H9 (cell line): ENCODE measurements around the gene ACACB. TPM values are rescaled to one million over a fixed set of nuclear protein-coding genes. Genes with fewer than 3 reads are reported as not detected.

ENCODE experiments used
- DNase-seq: peaks from one replicate; pipeline ENCODE4 v3.0.0-alpha.2; 2017
- H2AFZ ChIP-seq: one replicate; pipeline ENCODE4 v1.6.1; 2013; ENCODE audit warnings: mild to moderate bottlenecking, low read length, control low read depth, moderate library complexity
- H2AK5ac ChIP-seq: 2 replicates; pipeline ENCODE4 v1.6.1; 2013; ENCODE audit warnings: low read length, control low read depth, mixed read lengths; ENCODE audit not compliant: insufficient read length
- H2BK120ac ChIP-seq: one replicate; pipeline ENCODE4 v1.6.1; 2013; ENCODE audit warnings: low read depth, mild to moderate bottlenecking, low read length, control low read depth, inconsistent platforms; ENCODE audit not compliant: poor library complexity, severe bottlenecking
- H2BK12ac ChIP-seq: 2 replicates; pipeline ENCODE4 v1.6.1; 2013; ENCODE audit warnings: low read length, control low read depth, mixed read lengths, low read depth; ENCODE audit not compliant: insufficient read length
- H2BK15ac ChIP-seq: 2 replicates; pipeline ENCODE4 v1.6.1; 2013; ENCODE audit warnings: low read depth, low read length, control low read depth
- H2BK20ac ChIP-seq: one replicate; pipeline ENCODE4 v1.6.1; 2013; ENCODE audit warnings: low read depth, mild to moderate bottlenecking, low read length, control low read depth, inconsistent platforms; ENCODE audit not compliant: poor library complexity, severe bottlenecking
- H2BK5ac ChIP-seq: 2 replicates; pipeline ENCODE4 v1.6.1; 2013; ENCODE audit warnings: low read length, control low read depth, mixed read lengths; ENCODE audit not compliant: insufficient read length
- H3K14ac ChIP-seq: 2 replicates; pipeline ENCODE4 v1.6.1; 2013; ENCODE audit warnings: low read length, control low read depth; ENCODE audit not compliant: insufficient read depth
- H3K18ac ChIP-seq: 2 replicates; pipeline ENCODE4 v1.6.1; 2013; ENCODE audit warnings: low read depth, mild to moderate bottlenecking, mixed read lengths, low read length, control low read depth; ENCODE audit not compliant: insufficient read length
- H3K23ac ChIP-seq: 2 replicates; pipeline ENCODE4 v1.6.1; 2013; ENCODE audit warnings: low read length, control low read depth, mixed read lengths, low read depth; ENCODE audit not compliant: insufficient read length
- H3K23me2 ChIP-seq: 2 replicates; pipeline ENCODE4 v1.6.1; 2013; ENCODE audit warnings: low read depth, mild to moderate bottlenecking, mixed read lengths, low read length, control low read depth; ENCODE audit not compliant: insufficient read length, poor library complexity, severe bottlenecking
- H3K27ac ChIP-seq: 2 replicates; pipeline ENCODE4 v1.5.1; 2013; ENCODE audit warnings: low read length, control low read depth, mixed read lengths, low read depth; ENCODE audit not compliant: insufficient read length
- H3K27me3 ChIP-seq: 2 replicates; pipeline ENCODE4 v1.6.1; 2013; ENCODE audit warnings: low read length, control low read depth, inconsistent platforms; ENCODE audit not compliant: insufficient read depth
- H3K4ac ChIP-seq: 2 replicates; pipeline ENCODE4 v1.6.1; 2013; ENCODE audit warnings: low read depth, mild to moderate bottlenecking, control low read depth, inconsistent platforms, low read length, moderate library complexity
- H3K4me1 ChIP-seq: 2 replicates; pipeline ENCODE4 v1.6.1; 2013; ENCODE audit warnings: low read length, control low read depth, inconsistent platforms; ENCODE audit not compliant: insufficient read depth
- H3K4me2 ChIP-seq: 2 replicates; pipeline ENCODE4 v1.6.1; 2013; ENCODE audit warnings: low read length, control low read depth, mixed read lengths; ENCODE audit not compliant: insufficient read length, insufficient read depth
- H3K56ac ChIP-seq: 2 replicates; pipeline ENCODE4 v1.6.1; 2013; ENCODE audit warnings: low read depth, mild to moderate bottlenecking, mixed read lengths, low read length, control low read depth; ENCODE audit not compliant: insufficient read length
- H3K79me1 ChIP-seq: 2 replicates; pipeline ENCODE4 v1.6.1; 2013; ENCODE audit warnings: low read depth, mild to moderate bottlenecking, moderate library complexity, low read length, control low read depth, inconsistent platforms; ENCODE audit not compliant: insufficient read depth, poor library complexity, severe bottlenecking
- H3K79me2 ChIP-seq: 2 replicates; pipeline ENCODE4 v1.6.1; 2013; ENCODE audit warnings: low read length, control low read depth, inconsistent platforms; ENCODE audit not compliant: insufficient read depth
- H3K9ac ChIP-seq: 2 replicates; pipeline ENCODE4 v1.6.1; 2013; ENCODE audit warnings: low read length, control low read depth, mixed read lengths; ENCODE audit not compliant: insufficient read length; ENCODE audit errors: extremely low read depth
- H3K9me3 ChIP-seq: one replicate; pipeline ENCODE4 v1.6.1; 2013; ENCODE audit warnings: low read depth, low read length, inconsistent platforms; ENCODE audit not compliant: control insufficient read depth
- H3T11ph ChIP-seq: one replicate; pipeline ENCODE4 v1.6.1; 2013; ENCODE audit warnings: mild to moderate bottlenecking, low read length, control low read depth, inconsistent platforms
- H4K20me1 ChIP-seq: one replicate; pipeline ENCODE4 v1.6.1; 2013; ENCODE audit not compliant: control insufficient read depth, insufficient read length, insufficient read depth
- H4K5ac ChIP-seq: 2 replicates; pipeline ENCODE4 v1.6.1; 2013; ENCODE audit warnings: low read depth, mild to moderate bottlenecking, mixed read lengths, low read length, control low read depth; ENCODE audit not compliant: insufficient read length
- H4K8ac ChIP-seq: replicated peaks from 2 replicates; pipeline ENCODE4 v1.6.1; 2013; ENCODE audit warnings: low read length, control low read depth, mixed read lengths, low read depth; ENCODE audit not compliant: insufficient read length
- H4K91ac ChIP-seq: 2 replicates; pipeline ENCODE4 v1.6.1; 2013; ENCODE audit warnings: low read depth, mild to moderate bottlenecking, moderate library complexity, mixed read lengths, low read length, control low read depth; ENCODE audit not compliant: insufficient read length
- H3K27ac Mint-ChIP-seq, 3 experiments: 2 replicates in 2 of 3; 3 replicates in 1 of 3; pipeline ENCODE4 v1.8.0; 2020 to 2021; ENCODE audit warnings: mixed read lengths in 3 of 3, mild to moderate bottlenecking in 1 of 3, moderate library complexity in 1 of 3
- H3K27me3 Mint-ChIP-seq: 2 replicates; pipeline ENCODE4 v1.8.0; 2021; ENCODE audit warnings: low read depth, mild to moderate bottlenecking, moderate library complexity, mixed read lengths
- H3K36me3 Mint-ChIP-seq, 3 experiments: 2 replicates in 2 of 3; 3 replicates in 1 of 3; pipeline ENCODE4 v1.8.0; 2020 to 2021; ENCODE audit warnings: low read depth in 3 of 3, mixed read lengths in 3 of 3; ENCODE audit not compliant: insufficient read depth in 1 of 3
- H3K4me1 Mint-ChIP-seq, 2 experiments: 2 replicates each; pipeline ENCODE4 v1.8.0; 2020; ENCODE audit warnings: mixed read lengths in 2 of 2
- H3K4me3 Mint-ChIP-seq, 2 experiments: 2 replicates in 1 of 2; 3 replicates in 1 of 2; pipeline ENCODE4 v1.8.0; 2020 to 2021; ENCODE audit warnings: mild to moderate bottlenecking in 2 of 2, mixed read lengths in 2 of 2, moderate library complexity in 1 of 2
- H3K9me3 Mint-ChIP-seq, 2 experiments: 2 replicates in 1 of 2; 3 replicates in 1 of 2; pipeline ENCODE4 v1.8.0; 2020; ENCODE audit warnings: mild to moderate bottlenecking in 2 of 2, mixed read lengths in 2 of 2, moderate library complexity in 1 of 2
- CTCF ChIP-seq: fragments of 200-600 bp; sonication (generic); conservative IDR thresholded peaks from 3 replicates; pipeline ENCODE4 v1.8.0; 2021; ENCODE audit warnings: antibody characterized with exemption, mild to moderate bottlenecking
- WGBS: extraction: QIAGEN DNeasy Blood & Tissue Kit; methylation state at CpG from one replicate; pipeline ENCODE4 v1.1.7; 2013; ENCODE audit warnings: missing lambda C conversion rate, low lambda C conversion rate, mixed read lengths; ENCODE audit not compliant: insufficient read length; ENCODE audit errors: extremely low coverage; 5-methylcytosine and 5-hydroxymethylcytosine counted together
- total RNA-seq: library from RNA; stranded (reverse); gene quantifications from 2 replicates; pipeline ENCODE4 v1.2.1, GENCODE V29; 2021

ACACB gene
- total RNA-seq, 1 experiment from 2014 or later = 14.2 TPM

- no peaks in the 10 kb centered on the region for H3K79me2 ChIP-seq
- H2BK12ac ChIP-seq = no peak overlapping the region
- no peaks in the 10 kb centered on the region for H3K79me1 ChIP-seq
- H3K4me2 ChIP-seq = no peak overlapping the region
- Mint-ChIP-seq H3K36me3 (no peaks in the 10 kb centered on the region), H3K4me3 (no peak overlapping the region), H3K27ac (no peak overlapping the region), H3K4me1 (peaks cover 8 to 29% of the 10 kb centered on the region in 2 experiments), H3K27me3 (peaks cover 3% of the 10 kb centered on the region), H3K9me3 (no peaks in the 10 kb centered on the region)
- H3K27ac ChIP-seq = no peak overlapping the region
- H3K9me3 ChIP-seq = no peaks in the 10 kb centered on the region
- no peak for DNase-seq
- no peaks in the 10 kb centered on the region for H4K20me1 ChIP-seq
- no peaks in the 10 kb centered on the region for H3K23me2 ChIP-seq
- H2BK120ac ChIP-seq = no peak overlapping the region
- H2AFZ ChIP-seq = no peak overlapping the region
- no peak overlapping the region for H3K14ac ChIP-seq
- no peaks in the 10 kb centered on the region for H3K27me3 ChIP-seq
- H2BK5ac ChIP-seq = no peak overlapping the region
- no CpG with 5 or more reads among the region's 18 CpGs for WGBS
- H3K4ac ChIP-seq = no peak overlapping the region
- no peak overlapping the region for H3K23ac ChIP-seq
- H4K8ac ChIP-seq = no peak overlapping the region
- H3T11ph ChIP-seq = no peak overlapping the region
- H4K5ac ChIP-seq = no peak overlapping the region
- no peak overlapping the region for H3K56ac ChIP-seq
- H3K9ac ChIP-seq = no peak overlapping the region
- no peak overlapping the region for H4K91ac ChIP-seq
- H2AK5ac ChIP-seq = no peak overlapping the region
- peaks cover 4% of the 10 kb centered on the region; the same call in 1 of the 2 replicates for H3K4me1 ChIP-seq
- H2BK20ac ChIP-seq = no peak overlapping the region
- TF ChIP-seq CTCF = no peak
- H3K18ac ChIP-seq = no peak overlapping the region
- no peak overlapping the region for H2BK15ac ChIP-seq
Measured at GRCh38 chr12:109290061-109290460, 173.7 kb downstream of the ACACB start.
